Muscle of leg (tissue), 11 donors: Measurements from ENCODE around the gene TTLL6. TPM values are rescaled to one million over a fixed set of nuclear protein-coding genes. Genes with fewer than 3 reads are reported as not detected.

Experiments used
- DNase-seq: peaks from one replicate; pipeline ENCODE4 v3.0.0; 2013
- H3K27ac ChIP-seq: one replicate; pipeline ENCODE4 v1.5.1; 2013; ENCODE audit warnings: mild to moderate bottlenecking, low read length, control low read depth
- H3K27me3 ChIP-seq: one replicate; pipeline ENCODE4 v1.6.1; 2013; ENCODE audit warnings: low read length; ENCODE audit not compliant: control insufficient read depth, insufficient read depth
- H3K36me3 ChIP-seq: one replicate; pipeline ENCODE4 v1.6.1; 2013; ENCODE audit warnings: low read length; ENCODE audit not compliant: control insufficient read depth, insufficient read depth
- H3K4me1 ChIP-seq: one replicate; pipeline ENCODE4 v1.6.1; 2013; ENCODE audit warnings: low read length; ENCODE audit not compliant: control insufficient read depth, insufficient read depth
- H3K4me3 ChIP-seq: one replicate; pipeline ENCODE4 v1.5.1; 2013; ENCODE audit warnings: low read length, control low read depth
- H3K9me3 ChIP-seq: replicated peaks from 2 replicates; pipeline ENCODE4 v1.6.1; 2013; ENCODE audit warnings: low read depth, low read length; ENCODE audit not compliant: control insufficient read depth
- WGBS: methylation state at CpG from one replicate; pipeline ENCODE4 v1.1.5; 2013; ENCODE audit warnings: missing lambda C conversion rate; ENCODE audit not compliant: insufficient coverage; 5-methylcytosine and 5-hydroxymethylcytosine counted together
- polyA plus RNA-seq, 8 donors: library from polyadenylated mRNA; unstranded; fragments of 120-200 nt; gene quantifications; one replicate each; pipeline versions ENCODE4 v1.2.1 to v1.2.3, GENCODE V29; 2013; ENCODE audit warnings: inconsistent platforms in 1 of 8, low replicate concordance in 1 of 8; ENCODE audit not compliant: insufficient read length in 8 of 8, insufficient read depth in 1 of 8
- total RNA-seq: library from RNA; stranded (reverse); fragments of 120-200 nt; gene quantifications from one replicate; pipeline ENCODE4 v1.2.4, GENCODE V29; 2013

TTLL6 gene
- total and polyA plus RNA-seq, 9 donors, result 0.25 to 0.62 TPM; not detected in 7

DNA sequence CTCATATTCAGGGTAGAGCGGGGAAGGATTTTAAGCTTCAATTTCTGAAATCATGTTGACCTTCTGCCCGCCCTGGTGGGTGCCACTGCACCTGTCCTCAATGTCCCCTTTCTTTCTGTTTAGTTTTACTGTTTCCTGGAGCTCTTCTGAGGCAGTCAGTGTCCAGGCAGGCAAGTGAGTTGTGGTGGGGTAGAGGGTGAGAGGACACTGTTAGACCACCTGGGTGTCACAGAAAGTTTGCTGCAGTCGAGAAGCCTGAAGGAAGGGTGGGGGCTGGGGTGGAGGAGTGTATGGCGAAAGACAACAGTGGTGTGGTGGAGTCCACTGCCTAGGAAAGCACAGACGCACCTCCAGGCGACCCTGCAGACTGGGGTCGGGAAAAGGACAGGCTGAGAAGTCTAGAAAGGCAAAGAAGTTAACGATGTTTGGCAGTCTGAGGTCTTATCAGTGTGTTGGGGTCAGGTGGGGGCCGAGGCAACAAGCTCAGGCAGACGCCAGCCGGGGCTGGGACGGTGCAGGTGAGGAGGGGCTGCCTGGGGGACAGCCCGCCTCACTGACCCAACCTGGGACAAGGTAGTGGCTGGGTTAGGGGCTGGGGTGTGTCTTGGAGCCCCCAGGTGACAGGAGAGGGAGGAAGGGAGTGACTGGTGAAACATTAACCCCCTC, 65.2 kb downstream of the TTLL6 start:
- H3K27me3 ChIP-seq, result peaks cover 88% of the 10 kb centered on the region
- H3K4me1 ChIP-seq, result peaks cover 20% of the 10 kb centered on the region
- no peak overlapping the region for H3K4me3 ChIP-seq
- no peaks in the 10 kb centered on the region for H3K36me3 ChIP-seq
- DNase-seq, result no peak
- WGBS, result 5% methylated on average over 11 of the region's 13 CpGs
- no peak overlapping the region for H3K27ac ChIP-seq
- H3K9me3 ChIP-seq, result no peaks in the 10 kb centered on the region

DNA sequence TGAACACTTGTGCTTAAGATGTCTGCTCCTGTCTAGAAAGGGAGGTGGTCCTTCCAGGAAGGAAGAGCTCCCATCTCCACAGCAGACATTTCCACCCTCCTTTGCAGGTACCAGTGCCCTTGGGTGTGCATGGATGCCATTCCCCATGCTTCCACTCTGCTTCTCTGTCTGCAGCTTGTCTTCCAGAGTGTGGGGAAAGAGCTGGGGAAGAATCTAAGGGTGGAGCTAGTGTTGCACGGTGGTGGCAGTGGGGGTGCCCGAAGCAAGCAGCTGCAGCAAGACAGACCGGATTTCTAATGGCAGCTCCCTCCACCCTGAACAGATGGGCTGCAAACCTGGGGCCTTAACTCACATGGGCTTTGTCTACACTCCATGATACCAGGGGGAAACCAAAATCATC, 65.9 kb downstream of the TTLL6 start:
- no CpG with 5 or more reads among the region's 3 CpGs for WGBS
- no peak for DNase-seq
- H3K27ac ChIP-seq, result no peak overlapping the region

GRCh38 chr17:48749621-48750553, 67.1 kb downstream of the TTLL6 start:
- 4% methylated on average over 18 of the region's 32 CpGs for WGBS
- no peak for DNase-seq
- Histone ChIP-seq H3K9me3 (no peaks in the 10 kb centered on the region), H3K27ac (no peak overlapping the region), H3K27me3 (peaks cover 92% of the 10 kb centered on the region), H3K4me3 (no peak overlapping the region), H3K36me3 (no peaks in the 10 kb centered on the region), H3K4me1 (peaks cover 7% of the 10 kb centered on the region)

More for the DNA sequence above, 65.9 kb downstream of the TTLL6 start:
- Histone ChIP-seq H3K4me1 (peaks cover 16% of the 10 kb centered on the region), H3K9me3 (no peaks in the 10 kb centered on the region), H3K27me3 (peaks cover 89% of the 10 kb centered on the region), H3K36me3 (no peaks in the 10 kb centered on the region), H3K4me3 (no peak overlapping the region)

DNA sequence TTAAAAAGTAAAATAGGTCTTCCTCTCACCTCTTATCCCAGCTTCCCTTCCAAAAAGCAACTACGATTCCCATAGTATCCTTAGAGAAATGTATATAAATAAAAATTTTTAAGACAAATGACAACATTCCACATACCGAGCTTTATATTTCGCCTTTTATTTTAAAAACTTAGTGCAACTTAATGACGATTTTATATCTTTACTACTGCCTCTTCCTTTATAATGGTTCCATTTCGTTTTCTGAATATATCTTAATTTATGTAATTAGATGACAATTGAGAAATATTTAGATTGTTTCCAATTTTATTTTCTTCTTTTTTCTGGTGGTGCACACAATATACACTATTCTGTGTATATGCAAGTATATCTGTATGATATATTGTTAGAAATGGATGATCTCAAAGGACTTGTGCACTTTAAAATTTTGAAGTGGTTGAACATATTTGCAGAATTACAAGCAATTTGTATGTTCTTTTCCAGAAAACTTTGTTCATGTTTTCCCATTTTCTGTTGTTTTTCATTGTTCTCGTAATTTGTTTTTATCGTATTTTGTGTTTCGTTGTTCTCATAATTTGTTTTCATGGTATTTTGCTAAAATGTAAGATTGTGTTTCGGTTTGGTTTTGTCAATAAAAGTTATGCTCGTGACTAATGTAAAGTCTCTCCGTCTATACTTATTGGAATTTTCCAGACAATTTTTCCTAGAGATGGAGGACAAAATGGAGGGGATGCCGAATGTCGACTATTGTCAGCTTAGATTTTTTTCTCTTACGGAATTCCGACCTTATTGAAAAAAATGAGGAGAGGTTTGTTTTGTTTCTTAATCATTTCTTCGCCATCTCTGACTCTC, 68.1 kb downstream of the TTLL6 start:
- no peak for DNase-seq
- Histone ChIP-seq H3K27ac (no peak overlapping the region), H3K36me3 (no peaks in the 10 kb centered on the region), H3K9me3 (no peaks in the 10 kb centered on the region), H3K27me3 (peaks cover 92% of the 10 kb centered on the region), H3K4me1 (peaks cover 4% of the 10 kb centered on the region), H3K4me3 (no peak overlapping the region)
- WGBS, result no CpG with 5 or more reads among the region's 16 CpGs

DNA sequence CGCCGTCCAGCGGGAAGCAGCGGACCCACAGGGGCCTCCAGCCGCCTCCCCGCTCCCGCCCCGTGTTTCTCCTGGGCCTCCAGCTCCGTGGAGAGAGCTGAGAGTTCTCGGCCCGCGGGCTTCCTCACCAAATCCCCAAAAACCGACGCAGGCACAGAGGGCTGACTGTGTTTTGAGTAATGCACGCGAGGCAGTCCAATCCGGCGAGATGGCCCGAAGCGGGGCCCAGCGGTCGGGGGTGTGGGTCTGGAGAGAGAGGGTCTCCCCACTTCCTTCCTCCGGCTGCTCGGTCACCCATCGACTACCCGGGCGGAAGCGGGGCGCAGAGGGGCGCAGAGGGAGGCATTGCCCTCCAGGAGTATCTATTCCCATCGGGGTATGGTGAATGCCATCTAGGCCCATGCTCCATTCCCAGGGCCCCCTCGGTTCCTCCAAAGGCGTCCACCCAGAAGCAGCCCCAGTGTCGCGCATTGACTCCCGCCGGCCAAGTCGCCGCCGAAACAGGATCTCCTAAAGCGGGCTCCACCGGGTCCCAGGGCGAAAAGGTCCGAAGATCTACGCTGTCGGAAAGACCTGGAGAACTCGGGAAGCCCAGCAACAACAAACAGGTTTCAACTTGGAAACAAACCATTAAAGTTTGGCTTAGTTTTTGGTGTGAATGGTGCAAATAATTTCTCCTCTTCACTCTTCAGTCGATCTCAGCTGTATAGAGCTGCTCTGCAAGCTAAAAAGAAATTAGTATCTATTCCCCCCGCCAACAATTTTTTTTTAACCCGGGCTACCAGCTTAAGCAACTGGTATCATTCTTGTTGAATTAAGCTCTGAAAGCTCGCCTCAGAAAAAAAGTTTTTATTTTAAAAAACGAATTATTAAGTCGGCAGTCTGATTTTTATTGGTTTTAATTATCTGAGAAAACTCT, 69.3 kb downstream of the TTLL6 start:
- Histone ChIP-seq H3K9me3 (no peaks in the 10 kb centered on the region), H3K4me3 (no peak overlapping the region), H3K4me1 (peaks cover 4% of the 10 kb centered on the region), H3K27ac (no peak overlapping the region), H3K27me3 (peaks cover 92% of the 10 kb centered on the region), H3K36me3 (no peaks in the 10 kb centered on the region)
- no peak for DNase-seq
- 3% methylated on average over 22 of the region's 53 CpGs for WGBS

DNA sequence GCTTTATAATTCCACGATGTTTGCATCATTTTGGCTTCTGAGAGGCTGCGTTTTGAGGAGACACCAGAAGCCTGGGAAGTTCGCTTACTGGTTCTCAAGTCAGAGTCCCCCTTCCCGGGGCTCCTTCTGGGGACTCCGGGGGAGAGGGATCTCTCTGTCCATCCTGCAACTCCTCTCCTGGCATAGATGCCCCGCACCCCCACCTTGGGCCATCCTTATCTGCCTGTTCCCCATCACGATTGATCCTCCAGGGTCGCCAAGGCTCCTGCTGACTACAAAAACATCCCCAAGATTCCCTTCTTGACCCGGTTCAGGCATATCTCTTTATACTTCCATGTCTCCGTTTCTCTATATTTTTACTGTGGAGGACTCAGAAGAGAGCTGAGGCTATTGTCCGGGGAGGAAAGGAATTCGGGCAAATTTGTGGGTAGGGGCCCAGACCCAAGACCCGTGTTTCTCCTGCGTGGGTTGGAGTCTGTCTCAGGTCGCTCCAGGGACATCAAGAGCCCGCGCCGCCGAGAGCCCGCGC, 70.0 kb downstream of the TTLL6 start:
- Histone ChIP-seq H3K27me3 (peaks cover 90% of the 10 kb centered on the region), H3K9me3 (no peaks in the 10 kb centered on the region), H3K27ac (no peak overlapping the region), H3K36me3 (no peaks in the 10 kb centered on the region), H3K4me1 (peaks cover 4% of the 10 kb centered on the region), H3K4me3 (no peak overlapping the region)
- under 1% methylated on average over 16 of the region's 21 CpGs for WGBS
- DNase-seq, result no peak

DNA sequence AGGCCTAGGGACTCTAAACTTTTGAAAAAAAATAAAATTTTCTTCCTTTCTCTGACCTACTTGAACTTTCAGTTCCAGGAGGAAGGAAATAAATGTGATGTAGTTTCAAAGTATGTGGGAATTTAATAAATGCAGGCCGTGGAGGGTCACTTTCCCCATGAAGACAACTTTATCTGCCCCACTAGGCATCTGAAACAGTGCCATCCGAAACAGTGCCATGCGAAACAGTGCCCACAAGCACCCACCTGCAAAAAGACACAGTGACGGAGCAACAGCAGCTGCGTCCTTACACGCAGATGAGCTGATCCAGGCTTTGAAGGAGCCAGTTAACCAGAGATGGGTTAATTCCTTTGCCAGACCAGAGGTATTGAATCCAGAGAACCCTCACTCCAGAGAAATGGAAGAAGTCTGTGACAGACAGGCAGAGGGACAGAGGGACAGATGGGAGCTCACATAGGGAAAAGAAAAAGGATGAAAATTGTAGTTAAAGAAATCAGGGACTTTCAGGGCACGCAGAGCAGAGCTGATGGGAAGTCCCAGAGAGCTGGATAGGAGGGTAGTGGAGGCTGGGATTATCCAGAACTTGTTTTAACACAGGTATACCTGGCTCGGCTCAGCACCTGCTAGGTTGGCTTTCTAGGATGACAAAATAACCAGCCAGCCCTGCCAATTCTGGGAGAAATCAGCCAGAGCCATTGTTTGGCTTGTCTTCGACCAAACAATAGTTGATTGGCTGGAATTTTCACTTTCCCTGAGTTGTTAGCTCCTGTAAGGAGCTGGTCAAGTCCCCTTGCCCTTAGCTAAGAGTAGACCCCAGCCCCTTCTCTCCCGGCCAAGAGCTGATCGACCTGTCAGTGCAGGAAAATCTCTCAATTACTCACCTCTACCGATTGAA, 71.4 kb downstream of the TTLL6 start:
- WGBS, result 14% methylated on average over 5 of the region's 12 CpGs
- Histone ChIP-seq H3K4me3 (no peak overlapping the region), H3K27ac (no peak overlapping the region), H3K9me3 (no peaks in the 10 kb centered on the region), H3K27me3 (peaks cover 90% of the 10 kb centered on the region), H3K4me1 (peaks cover 4% of the 10 kb centered on the region), H3K36me3 (no peaks in the 10 kb centered on the region)
- no peak for DNase-seq

DNA sequence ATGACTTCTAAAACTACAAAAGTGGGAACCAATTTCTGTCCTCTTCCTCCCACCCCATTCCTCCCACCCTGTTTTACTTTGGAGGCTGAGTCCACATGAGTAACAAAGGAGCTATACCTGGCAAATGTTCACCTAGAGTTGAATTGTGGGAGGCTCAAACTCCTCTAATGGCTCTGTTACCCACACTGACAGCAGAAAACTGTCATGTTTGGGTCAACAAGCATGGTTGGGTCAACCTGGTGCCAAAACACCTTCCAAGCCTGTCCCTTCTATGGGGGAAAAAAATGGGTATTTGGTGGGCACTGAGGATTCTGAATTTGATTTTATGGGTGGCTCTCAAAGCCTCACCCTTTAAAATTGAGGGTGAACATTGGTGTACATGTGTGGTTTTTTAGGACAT, 76.5 kb downstream of the TTLL6 start:
- Histone ChIP-seq H3K27ac (no peak overlapping the region), H3K27me3 (peaks cover 97% of the 10 kb centered on the region)
- no peak for DNase-seq

More for the DNA sequence above, 76.5 kb downstream of the TTLL6 start:
- no peaks in the 10 kb centered on the region for H3K4me1 ChIP-seq
- H3K9me3 ChIP-seq, result no peaks in the 10 kb centered on the region
- H3K4me3 ChIP-seq, result no peak overlapping the region
- no peaks in the 10 kb centered on the region for H3K36me3 ChIP-seq
